NB4 (cell line): Measurements from ENCODE around the gene GUCA2B.

Experiments used
- CTCF ChIP-seq: IDR thresholded peaks from one replicate; pipeline ENCODE4 v1.5.1; 2012; ENCODE audit warnings: low read depth, low read length
- POLR2A ChIP-seq: IDR thresholded peaks from 2 replicates; pipeline ENCODE4 v1.6.1; 2011; ENCODE audit warnings: mild to moderate bottlenecking; ENCODE audit not compliant: insufficient read length; ENCODE audit errors: extremely low read depth

GRCh38 chr1:42150651-42151050 is 2.6 kb upstream of the GUCA2B start:
- no peak for TF ChIP-seq CTCF
- TF ChIP-seq POLR2A: no peak
